Gastrocnemius medialis (tissue), 4 donors: ENCODE measurements around the gene MRNIP.

ENCODE experiments used
- POLR2A ChIP-seq, 2 donors: fragments of 450-650 bp; IDR thresholded peaks; one replicate each; pipeline ENCODE4 v1.6.1; 2017; ENCODE audit warnings: antibody characterized with exemption in 2 of 2, mild to moderate bottlenecking in 2 of 2, moderate library complexity in 2 of 2
- TF ChIP-seq, protein P1 (sequence below), 5 experiments: fragments of 450-650 bp in 3 of 5; fragments of 200-600 bp in 2 of 5; sonication (generic) in 2 of 5; IDR thresholded peaks in 4 of 5; conservative IDR thresholded peaks in 1 of 5; 1 replicate in 4 of 5; 2 replicates in 1 of 5; pipeline ENCODE4 v1.5.1; 2016 to 2019; ENCODE audit warnings: antibody characterized with exemption in 5 of 5, mild to moderate bottlenecking in 3 of 5, moderate library complexity in 3 of 5

DNA sequence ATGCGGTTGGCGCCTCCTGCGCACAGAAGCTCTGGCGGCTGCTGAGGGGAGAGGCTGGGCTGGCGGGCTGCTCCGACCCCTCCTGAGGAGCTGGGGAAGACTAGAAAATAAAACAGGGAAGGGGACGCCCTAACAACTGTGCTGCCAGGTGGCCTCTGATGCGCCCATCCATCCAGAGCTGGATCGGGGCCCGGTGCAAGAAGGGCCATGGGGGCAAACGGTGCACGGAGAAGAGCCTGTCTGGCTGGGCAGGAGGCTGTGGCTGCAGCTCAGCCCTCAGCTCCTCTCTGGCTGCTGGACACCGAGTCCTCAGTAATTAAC lies 21.0 kb upstream of the MRNIP start:
- TF ChIP-seq, protein P1, sequence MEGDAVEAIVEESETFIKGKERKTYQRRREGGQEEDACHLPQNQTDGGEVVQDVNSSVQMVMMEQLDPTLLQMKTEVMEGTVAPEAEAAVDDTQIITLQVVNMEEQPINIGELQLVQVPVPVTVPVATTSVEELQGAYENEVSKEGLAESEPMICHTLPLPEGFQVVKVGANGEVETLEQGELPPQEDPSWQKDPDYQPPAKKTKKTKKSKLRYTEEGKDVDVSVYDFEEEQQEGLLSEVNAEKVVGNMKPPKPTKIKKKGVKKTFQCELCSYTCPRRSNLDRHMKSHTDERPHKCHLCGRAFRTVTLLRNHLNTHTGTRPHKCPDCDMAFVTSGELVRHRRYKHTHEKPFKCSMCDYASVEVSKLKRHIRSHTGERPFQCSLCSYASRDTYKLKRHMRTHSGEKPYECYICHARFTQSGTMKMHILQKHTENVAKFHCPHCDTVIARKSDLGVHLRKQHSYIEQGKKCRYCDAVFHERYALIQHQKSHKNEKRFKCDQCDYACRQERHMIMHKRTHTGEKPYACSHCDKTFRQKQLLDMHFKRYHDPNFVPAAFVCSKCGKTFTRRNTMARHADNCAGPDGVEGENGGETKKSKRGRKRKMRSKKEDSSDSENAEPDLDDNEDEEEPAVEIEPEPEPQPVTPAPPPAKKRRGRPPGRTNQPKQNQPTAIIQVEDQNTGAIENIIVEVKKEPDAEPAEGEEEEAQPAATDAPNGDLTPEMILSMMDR (IDR thresholded peaks at IDR 0.05 in 4 of 5, conservative IDR thresholded peaks at IDR 0.05 in 1 of 5): no peak
- no peak for TF ChIP-seq POLR2A (IDR thresholded peaks at IDR 0.05)
